Iris pigment epithelial cell (primary cell): Measurements from ENCODE around the gene IFNL4.
A peak's percentile ranks its signal among the peaks of the same experiment; 100 is the strongest.
"Not testable (repeated sequence)": the region's sequence is repeated elsewhere in the genome, so short reads cannot be mapped to it uniquely, and the experiment has no call there.

Experiments used
- DNase-seq: peaks from one replicate; pipeline ENCODE4 v3.0.0-alpha.2; 2011; ENCODE audit warnings: low read depth

IFNL4 gene

DNA sequence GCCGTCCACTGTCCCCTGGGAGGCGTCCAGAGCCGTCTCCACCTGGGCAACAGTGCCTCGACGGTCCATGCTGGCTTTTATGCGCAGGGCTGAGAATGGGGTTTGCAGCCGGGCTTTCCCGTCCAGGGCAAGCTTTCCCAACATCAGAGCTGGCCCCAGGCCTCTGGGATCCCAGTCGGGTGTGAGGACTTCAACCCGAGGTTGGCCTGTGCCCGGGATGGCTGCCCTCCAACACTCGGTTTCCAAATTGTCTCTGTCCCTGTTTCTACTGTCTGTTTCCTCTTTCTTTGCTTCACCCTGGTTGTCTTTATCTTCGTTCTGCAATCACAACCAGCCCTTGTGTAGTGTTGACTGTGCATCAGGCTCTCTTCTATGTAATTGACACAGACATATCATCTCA, at the start of gene IFNL4:
Gene IFNL4 (minus strand): TSS at position 51 of the 400 bp plus-strand sequence.
- no peak for DNase-seq

DNA sequence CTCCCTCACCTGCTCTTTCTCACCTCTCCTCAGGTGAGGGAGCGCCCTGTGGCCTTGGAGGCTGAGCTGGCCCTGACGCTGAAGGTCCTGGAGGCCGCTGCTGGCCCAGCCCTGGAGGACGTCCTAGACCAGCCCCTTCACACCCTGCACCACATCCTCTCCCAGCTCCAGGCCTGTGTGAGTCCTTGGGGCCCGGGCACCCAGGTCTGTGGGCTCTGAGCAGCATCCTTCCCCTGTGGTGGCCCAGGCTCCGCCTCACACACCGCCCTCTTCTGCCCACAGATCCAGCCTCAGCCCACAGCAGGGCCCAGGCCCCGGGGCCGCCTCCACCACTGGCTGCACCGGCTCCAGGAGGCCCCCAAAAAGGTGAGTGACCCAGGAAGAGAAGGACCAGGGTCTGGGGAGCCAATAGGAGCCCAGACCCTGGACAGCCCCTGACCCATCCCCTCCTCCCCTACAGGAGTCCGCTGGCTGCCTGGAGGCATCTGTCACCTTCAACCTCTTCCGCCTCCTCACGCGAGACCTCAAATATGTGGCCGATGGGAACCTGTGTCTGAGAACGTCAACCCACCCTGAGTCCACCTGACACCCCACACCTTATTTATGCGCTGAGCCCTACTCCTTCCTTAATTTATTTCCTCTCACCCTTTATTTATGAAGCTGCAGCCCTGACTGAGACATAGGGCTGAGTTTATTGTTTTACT, 49.4 kb upstream of the IFNL4 start:
- no peak for DNase-seq

DNA sequence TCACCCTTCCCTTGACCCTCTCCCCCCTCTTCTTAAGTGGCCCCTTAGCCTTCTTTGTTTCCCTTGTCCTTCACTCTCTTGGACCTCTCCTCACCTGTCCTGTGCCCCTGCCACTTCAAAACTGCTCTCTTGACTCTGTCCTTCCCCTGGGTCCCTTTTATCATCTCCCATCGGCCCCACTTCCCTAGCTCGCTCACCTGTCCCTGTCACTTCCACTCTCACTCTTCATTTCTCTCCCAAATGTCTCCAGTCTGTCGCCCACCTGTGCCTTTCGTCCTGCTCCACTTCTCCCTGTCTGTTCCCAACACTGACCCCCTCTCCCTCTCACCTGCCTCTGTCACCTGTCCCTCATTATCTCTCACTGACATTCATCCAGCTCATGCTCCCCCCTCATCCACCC, 48.2 kb upstream of the IFNL4 start:
- DNase-seq = no peak

DNA sequence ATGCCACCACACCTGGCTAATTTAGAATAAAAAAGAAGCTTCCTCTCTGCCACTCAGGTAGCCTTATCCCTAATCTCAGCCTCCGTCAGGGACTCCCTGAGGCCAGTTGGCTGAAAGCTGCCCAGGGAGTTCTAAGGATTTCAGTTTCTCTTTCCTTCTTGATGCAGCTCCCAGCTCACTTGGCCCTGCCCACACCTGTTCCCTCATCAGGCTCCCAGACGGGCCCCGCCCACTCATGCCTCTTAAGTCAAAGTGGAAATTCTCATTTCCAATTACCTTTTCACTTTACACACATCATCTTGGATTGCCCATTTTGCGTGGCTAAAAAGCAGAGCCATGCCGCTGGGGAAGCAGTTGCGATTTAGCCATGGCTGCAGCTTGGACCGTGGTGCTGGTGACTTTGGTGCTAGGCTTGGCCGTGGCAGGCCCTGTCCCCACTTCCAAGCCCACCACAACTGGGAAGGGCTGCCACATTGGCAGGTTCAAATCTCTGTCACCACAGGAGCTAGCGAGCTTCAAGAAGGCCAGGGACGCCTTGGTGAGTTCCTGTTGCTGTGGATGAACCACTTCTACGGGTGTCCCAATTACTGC, 47.5 kb upstream of the IFNL4 start, which contains the start of gene IFNL1:
Gene IFNL1 (plus strand): TSS at position 353 of the 591 bp plus-strand sequence. CDS start 15 bp downstream, at position 368.
- no peak for DNase-seq

DNA sequence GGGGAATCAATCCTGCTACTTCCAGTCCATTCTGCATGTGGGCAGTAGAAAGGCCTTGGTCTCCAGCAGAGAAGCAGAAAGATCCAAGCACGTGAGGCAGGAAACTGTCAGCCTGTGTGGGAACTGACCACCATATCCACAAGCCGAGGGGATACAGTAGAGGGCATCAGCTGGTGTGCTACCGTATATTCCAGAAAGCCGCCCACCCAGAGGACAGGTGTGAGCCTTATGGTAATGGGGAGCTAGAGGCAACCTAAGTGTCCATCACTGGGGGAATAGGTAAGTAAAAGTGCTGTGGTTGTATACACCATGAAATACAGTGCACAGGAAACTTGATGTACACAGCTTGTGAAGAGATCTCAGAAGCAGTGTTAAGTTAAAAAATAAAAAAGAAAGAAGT, 44.7 kb upstream of the IFNL4 start:
- no peak for DNase-seq

DNA sequence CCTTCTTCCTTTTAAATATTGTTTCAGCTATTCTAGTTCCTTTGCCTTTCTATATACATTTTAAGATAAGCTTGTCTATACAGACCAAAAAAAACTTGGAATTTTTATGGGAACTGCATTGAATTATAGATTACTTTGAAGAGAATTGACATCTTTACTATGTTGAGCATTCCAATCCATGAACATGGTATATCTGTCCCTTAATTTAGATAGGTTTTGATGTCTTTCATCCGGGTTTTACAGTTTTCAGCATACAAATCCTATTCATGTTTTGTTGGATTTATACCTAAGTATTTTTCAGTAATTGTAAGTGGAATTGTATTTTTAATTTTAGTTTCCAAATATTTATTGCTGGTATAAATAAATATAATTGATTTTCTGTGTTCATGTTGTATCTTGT, 35.4 kb upstream of the IFNL4 start:
- no peak for DNase-seq

DNA sequence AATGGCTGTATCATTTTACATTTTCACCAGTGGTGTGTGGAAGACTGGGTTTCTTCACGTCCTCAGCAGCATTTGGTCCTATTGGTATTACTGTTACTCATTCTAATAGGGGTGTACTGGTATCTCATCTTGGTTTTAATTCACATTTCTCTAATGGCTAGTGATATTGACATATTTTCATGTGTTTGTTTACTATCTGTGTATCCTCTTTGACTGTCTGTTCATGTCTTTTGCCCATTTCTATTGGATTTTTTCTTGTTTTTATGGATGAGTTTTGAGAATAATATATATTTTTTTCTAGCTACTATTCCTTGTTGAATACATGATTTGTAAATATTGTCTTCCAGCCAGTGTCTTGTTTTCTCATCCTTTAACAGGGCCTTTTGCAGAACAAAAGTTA, 33.4 kb upstream of the IFNL4 start:
- DNase-seq = no peak

DNA sequence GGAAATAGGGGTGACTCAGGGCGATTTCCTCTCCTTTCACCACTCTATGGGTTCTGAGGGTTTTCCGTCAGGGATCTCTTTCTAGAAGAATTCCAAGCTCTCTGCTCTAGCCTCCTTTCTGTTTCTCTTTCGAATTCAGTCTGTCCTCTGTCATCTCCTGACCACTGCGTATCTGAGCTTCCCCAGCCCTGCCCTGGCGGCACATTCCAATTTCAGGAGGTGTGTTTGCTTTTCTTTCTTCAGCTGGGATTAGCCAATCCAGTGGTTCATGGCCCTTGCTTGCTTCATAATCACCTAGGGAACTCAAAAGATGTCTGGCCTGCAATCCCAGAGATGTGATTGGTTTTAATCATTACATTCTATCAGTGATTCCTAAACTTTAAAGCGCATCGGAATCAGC, 28.9 kb upstream of the IFNL4 start:
- DNase-seq = peak; percentile 51

DNA sequence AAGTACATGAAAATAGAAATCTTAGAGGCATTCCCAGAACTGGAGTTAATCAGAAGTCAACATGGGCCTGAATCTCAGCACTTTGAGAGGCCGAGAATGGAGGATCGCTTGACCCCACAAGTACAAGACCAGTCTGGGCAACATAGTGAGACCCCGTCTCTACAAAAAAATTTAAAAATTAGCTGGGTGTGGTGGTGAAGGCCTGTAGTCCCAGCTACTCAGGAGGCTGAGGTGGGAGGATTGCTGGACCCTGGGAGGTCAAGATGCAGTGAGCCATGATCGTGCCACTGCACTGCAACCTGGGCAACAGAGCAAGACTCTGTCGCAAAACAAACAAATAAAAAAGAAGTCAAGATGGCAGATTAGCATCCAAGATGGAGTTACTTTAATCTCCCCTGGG, 28.1 kb upstream of the IFNL4 start:
- no peak for DNase-seq

DNA sequence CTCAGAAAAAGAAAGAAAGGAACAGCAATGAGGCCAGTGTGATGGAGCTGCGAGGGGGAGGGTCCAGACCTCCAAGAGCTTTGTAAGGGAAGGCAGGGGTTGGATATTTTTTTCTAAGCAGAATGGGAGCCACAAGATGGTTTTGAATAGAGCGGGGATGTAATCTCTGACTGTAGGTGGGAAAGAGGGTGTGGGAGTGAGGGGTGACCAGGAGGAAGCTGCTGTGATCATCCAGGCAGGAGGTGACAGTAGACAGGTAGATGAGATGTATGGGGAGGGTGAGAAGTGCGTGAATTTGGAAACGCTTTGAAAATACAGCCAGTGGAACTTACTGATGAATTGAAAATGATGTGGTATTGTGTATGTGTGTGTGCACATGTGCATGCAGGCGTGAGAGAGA, 26.9 kb upstream of the IFNL4 start:
- no peak for DNase-seq

DNA sequence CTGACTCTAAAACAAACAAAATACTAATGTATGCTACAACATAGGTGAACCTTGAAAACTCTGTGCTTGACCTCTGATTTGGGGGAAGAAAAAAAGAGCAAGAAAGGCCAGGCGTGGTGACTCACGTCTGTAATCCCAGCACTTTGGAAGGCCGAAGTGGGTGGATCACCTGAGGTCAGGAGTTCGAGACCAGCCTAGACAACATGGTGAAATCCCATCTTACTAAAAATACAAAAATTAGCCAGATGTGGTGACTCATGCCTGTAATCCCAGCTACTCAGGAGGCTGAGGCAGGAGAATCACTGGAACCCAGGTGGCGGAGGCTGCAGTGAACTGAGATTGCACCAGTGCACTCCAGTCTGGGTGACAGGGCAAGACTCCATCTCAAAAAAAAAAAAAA, 25.2 kb upstream of the IFNL4 start:
- DNase-seq = not testable (repeated sequence)

DNA sequence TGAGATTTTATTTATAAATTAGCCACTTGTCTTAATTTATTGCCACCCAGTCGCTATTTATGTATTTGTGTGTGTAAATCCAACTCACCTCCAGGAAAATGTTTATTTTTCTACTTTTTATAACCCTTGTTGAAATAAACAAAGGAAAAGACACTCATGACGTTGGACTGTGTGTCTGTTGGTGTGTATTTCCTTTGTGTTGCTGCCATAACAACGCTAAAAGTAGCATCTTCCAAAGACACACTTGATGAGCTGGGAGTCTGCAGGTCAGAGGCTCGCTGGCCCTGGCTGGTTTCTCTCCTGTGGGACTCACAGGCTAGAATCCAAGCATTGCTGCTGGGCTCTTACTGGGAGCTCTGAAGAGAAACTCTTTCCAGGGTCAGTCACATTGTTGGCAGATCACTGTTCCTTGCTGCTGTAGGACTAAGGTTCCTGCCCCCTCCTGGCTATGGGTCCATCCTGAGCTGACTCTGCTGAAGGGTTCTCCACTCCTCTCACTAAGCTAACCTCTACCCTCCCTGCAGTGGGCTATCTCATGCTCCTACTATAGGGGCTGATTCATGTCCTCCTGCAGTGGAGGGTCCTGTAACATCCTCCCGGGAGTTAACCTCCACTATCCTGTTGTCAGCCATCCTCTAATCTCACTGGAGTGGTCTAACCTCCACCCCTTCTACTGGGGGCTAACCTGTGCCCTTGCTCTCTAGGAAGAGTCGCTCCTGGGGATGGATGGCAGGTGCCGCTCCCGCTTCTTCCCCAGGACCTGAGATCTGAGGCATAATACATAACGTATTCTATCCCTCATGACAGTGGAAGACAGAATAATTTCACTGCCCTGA, 21.6 kb upstream of the IFNL4 start:
- DNase-seq = peak; percentile 28

DNA sequence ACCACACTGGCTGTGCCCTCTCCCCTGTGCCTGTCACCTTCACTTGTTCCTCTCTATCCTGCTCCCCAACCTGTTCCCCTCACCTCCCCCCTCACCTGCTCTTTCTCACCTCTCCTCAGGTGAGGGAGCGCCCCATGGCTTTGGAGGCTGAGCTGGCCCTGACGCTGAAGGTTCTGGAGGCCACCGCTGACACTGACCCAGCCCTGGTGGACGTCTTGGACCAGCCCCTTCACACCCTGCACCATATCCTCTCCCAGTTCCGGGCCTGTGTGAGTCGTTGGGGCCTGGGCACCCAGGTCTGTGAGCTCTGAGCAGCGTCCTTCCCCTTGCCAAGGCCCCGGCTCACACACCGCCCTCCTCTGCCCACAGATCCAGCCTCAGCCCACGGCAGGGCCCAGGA, 20.7 kb upstream of the IFNL4 start:
- DNase-seq = not testable (repeated sequence)

DNA sequence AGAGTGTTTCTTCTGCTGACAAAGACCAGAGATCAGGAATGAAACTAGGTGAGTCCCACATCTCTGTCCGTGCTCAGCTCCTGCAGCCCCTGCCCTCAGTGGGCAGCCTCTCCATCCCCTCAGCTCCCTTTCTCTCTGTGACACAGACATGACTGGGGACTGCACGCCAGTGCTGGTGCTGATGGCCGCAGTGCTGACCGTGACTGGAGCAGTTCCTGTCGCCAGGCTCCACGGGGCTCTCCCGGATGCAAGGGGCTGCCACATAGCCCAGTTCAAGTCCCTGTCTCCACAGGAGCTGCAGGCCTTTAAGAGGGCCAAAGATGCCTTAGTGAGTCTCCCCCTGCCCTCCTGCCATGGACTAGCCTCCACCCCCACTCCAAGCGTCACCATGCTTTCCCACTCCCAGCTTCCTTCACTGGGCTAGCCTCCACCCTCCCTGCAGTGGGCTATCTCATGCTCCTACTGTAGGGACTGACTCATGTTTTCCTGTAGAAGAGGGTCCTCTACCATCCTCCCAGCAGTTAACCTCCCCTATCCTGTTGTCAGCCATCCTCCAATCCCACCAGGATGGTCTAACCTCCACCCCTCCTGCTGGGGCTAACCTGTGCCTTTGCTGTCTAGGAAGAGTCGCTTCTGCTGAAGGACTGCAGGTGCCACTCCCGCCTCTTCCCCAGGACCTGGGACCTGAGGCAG, 20.0 kb upstream of the IFNL4 start:
- DNase-seq = not testable (repeated sequence)

DNA sequence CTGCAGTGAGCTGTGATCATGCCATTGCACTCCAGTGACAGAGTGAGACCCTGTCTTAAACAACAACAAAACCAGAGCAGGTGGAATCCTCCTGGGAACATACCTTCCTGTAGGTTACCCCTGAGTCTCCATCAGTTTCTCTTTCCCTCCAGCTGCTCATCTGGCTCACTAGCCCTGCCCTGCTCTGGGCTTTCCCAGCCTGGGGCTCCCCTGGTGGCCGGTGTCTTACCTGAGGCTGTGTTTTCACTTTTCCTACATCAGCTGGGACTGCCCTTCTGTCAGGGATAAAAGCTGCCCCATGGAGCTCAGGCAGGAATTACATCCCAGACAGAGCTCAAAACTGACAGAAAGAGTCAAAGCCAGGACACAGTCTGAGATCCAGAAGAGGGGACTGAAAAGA, 19.4 kb upstream of the IFNL4 start, which contains the start of gene IFNL2:
Gene IFNL2 (plus strand): TSS at position 312 of the 400 bp plus-strand sequence. CDS start 173 bp downstream, outside the sequence.
- DNase-seq = not testable (repeated sequence)

DNA sequence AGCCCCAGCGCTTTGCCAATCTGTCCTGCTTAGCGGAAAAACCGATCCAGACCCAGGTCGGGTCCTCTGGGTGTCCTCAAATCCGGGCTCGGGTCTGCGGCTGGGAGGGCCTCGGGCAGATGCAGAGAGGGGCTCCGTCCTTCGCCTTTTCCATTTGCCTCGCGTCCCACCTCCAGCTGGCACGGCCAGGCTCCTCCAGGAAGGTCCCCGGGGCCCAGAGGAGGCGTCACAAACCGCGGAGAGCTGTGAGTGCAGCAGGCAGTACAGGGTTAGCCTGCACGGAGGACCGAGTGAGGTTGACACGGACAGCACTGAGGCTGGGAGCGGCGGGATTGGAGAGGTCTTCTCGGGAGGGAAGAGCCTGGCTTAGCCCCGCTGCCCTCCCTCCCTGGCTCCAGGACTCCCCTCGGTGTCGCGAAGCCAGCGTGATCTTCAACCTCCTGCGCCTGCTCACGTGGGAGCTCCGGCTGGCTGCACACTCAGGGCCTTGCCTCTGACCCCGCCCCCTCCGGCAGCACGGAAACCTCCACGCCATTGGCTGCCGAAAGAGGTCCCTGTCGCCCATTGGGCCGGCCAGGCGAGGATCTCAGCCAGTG, 16.8 kb upstream of the IFNL4 start:
- no peak for DNase-seq

DNA sequence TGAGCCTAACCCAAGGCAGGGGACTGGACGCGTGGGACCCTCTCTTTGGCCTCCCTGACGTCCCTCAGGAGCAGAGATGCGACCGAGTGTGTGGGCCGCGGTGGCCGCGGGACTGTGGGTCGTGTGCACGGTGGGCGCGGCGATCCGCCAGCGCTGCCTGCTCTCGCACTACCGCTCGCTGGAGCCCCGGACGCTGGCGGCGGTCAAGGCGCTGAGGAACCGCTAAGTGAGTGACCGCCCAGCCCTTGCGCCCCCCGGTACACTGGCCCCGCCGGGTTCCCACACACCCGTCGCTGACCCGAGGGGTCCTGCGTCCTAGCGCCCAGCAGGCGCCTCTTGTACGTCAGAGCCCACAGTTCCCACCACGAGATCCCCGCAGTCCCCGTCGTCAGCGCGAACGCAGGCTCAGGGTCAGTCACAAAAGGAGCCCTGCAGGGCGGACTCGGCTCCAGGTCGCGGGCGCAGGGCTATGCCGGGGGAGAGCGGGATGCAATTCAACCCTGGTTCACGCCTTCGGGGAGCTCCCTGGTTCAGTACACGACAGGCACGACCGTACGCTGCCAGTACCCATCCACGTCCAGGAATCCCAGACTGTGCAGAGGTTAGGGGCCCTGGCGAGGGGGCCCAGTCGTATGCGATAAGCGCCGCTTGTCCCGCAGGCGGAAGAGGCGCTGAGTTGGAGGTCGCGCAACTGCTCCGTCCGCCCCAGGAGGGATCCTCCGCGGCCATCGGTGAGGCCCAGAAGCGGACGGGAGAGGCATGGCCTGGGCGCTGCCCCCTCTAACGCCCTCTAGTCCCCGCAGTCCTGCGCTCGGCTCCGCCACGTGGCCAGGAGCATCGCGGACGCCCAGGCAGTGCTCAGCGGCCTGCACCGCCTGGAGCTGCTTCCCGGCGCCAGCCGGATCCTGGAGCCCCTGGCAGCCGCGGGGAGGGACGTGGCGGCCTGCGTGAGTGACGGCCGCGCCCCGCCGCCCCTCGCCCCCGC, 15.9 kb upstream of the IFNL4 start:
- DNase-seq = no peak

DNA sequence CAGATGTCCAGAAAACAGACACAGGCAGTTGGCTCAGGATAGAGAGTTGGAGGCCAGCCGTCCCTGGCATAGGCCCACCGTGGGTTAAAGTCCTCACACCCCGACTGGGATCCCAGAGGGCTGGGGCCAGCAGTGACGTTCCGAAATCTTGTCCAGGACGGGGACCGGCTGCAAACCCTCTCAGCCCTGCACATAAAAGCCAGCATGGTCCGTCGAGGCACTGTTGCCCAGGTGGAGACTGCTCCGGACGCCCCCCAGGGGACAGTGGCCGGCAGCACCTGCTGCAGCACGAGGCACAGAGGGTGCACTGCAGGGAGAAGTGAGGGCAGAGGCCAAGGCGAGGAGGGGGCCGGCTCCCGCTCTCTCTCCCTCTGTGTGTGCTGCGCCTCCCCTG, 15.3 kb upstream of the IFNL4 start:
- DNase-seq = no peak

DNA sequence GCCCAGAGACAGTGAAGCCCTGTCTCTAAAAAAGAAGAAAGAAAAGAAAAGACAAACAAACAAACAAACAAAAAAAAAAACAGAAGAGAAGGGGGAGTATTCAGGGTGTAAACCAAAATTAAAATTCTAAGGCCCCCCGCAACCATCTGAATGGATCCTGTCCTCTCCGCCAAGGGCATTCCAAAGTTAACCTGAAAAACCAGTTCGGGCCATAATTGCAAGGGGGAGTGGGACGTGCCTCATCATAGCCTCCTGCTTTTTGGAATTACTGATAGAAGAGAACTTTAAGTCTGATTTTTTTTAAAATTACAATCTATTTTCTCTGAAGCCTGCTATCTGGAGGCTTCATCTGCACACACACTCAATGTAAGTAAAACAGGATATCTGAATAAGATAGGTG, 13.8 kb upstream of the IFNL4 start:
- DNase-seq = no peak

DNA sequence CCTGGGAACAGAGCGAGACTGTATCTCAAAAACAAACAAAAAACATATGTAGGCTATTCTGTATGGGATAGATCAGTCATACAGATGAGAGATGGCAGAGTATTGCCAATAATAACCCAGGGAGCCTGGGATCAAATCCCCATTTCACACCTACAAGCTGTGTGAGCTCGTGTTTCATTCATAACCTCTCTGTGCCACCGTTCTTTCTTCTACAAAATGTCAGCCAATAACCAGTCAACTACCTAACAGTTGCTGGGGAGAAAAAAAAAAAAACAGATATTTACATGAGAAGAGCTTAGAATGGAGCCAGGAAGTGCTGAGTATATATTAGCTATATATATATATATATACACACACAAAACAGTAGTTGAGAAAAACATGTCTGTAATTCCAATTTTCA, 13.0 kb upstream of the IFNL4 start:
- DNase-seq = no peak

DNA sequence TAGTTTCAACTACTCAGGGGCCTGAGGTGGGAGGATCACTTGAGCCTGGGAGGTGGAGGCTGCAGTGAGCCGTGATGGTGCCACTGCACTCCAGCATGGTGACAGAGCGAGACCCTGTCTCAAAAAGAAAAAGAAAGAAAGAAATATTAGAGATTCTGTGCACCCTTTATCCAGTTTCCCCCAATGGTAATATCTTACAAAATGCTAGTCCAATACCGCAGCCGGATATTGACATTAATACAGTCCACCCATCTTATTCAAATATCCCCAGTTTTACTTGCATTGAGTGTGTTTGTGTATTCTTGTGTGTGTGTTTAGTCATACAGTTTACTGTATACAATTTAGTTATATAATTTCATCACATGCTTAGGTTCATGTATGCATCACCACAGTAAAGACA, 8.6 kb upstream of the IFNL4 start:
- no peak for DNase-seq
